SK-N-SH (cell line): Measurements from ENCODE around the gene TMEM221.

Source experiments
- CTCF ChIP-seq: fragments of 200-600 bp; sonication (generic); IDR thresholded peaks from 2 replicates; pipeline ENCODE4 v1.6.1; 2017; ENCODE audit warnings: antibody characterized with exemption, mild to moderate bottlenecking, moderate library complexity
- JUND ChIP-seq: IDR thresholded peaks from 2 replicates; pipeline ENCODE4 v1.4.0; 2012
- POLR2AphosphoS5 ChIP-seq: IDR thresholded peaks from 2 replicates; pipeline ENCODE4 v1.6.1; 2012; ENCODE audit warnings: low read depth, low read length
- SIN3A ChIP-seq: IDR thresholded peaks from 2 replicates; pipeline ENCODE4 v1.6.1; 2012; ENCODE audit warnings: low read depth, mild to moderate bottlenecking, low read length, moderate library complexity, borderline replicate concordance
- TCF12 ChIP-seq: IDR thresholded peaks from 2 replicates; pipeline ENCODE4 v1.4.0; 2012
- TF ChIP-seq, protein P1 (sequence below): IDR thresholded peaks from 2 replicates; pipeline ENCODE4 v1.4.0; 2012; ENCODE audit warnings: low read depth

GRCh38 chr19:17475541-17476115 is 27.2 kb upstream of the TMEM221 start:
- TF ChIP-seq CTCF (no peak), SIN3A (0 out of 2 replicates have a peak, but pooled peaks have one; percentile 10), POLR2AphosphoS5 (no peak), TCF12 (peak; percentile 70), JUND (no peak)
- TF ChIP-seq, protein P1, sequence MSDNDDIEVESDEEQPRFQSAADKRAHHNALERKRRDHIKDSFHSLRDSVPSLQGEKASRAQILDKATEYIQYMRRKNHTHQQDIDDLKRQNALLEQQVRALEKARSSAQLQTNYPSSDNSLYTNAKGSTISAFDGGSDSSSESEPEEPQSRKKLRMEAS = peak; percentile 75
